T47D (cell line): Measurements from ENCODE around the gene GRM4.
"Not testable (repeated sequence)": the region's sequence is repeated elsewhere in the genome, so short reads cannot be mapped to it uniquely, and the experiment has no call there.

Experiments
- DNase-seq, 2 experiments: peaks; one replicate each; pipeline versions ENCODE4 v3.0.0 to v3.0.0-alpha.2; 2011 to 2012; ENCODE audit warnings: low read depth in 1 of 2, low spot score in 1 of 2
- JUND ChIP-seq: IDR thresholded peaks from 2 replicates; pipeline ENCODE4 v1.6.1; 2012; ENCODE audit warnings: low read depth
- in situ Hi-C: cut with HindIII; loops from 2 replicates; pipeline ENCODE4 v1.10.0; 2016; ENCODE audit warnings: low sequenced_read_pairs, low pct_unique_long_range_greater_than_20kb

Gene GRM4

GRCh38 chr6:34017106-34017805 lies 128.6 kb downstream of the GRM4 start:
- in situ Hi-C loops, result no loop called here
- no peak for TF ChIP-seq JUND
- DNase-seq, result no peak

GRCh38 chr6:34016573-34016972 lies 129.3 kb downstream of the GRM4 start:
- DNase-seq, in situ Hi-C loops: not testable (repeated sequence)

GRCh38 chr6:34015586-34015985 lies 130.3 kb downstream of the GRM4 start:
- no peak for TF ChIP-seq JUND
- DNase-seq, result no peak
- in situ Hi-C loops, result no loop called here

- no peak for TF ChIP-seq JUND
- in situ Hi-C loops, result no loop called here
- no peak for DNase-seq
These were observed 134.6 kb downstream of the GRM4 start for GRCh38 chr6:34011264-34011663.

GRCh38 chr6:34005901-34006531 lies 139.9 kb downstream of the GRM4 start:
- in situ Hi-C loops, result no loop called here
- no peak for TF ChIP-seq JUND
- DNase-seq, result no peak

GRCh38 chr6:34004706-34005105 lies 141.2 kb downstream of the GRM4 start:
- TF ChIP-seq JUND, result no peak
- in situ Hi-C loops, result no loop called here
- DNase-seq, result peak; percentile 43 to 76

- in situ Hi-C loops, result no loop called here
- TF ChIP-seq JUND, result no peak
- DNase-seq, result no peak
These were observed 141.9 kb downstream of the GRM4 start for GRCh38 chr6:34003962-34004361.

GRCh38 chr6:34001706-34002621 lies 143.9 kb downstream of the GRM4 start:
- DNase-seq, result no peak
- TF ChIP-seq JUND, result no peak
- in situ Hi-C loops, result no loop called here

- no peak for TF ChIP-seq JUND
- in situ Hi-C loops, result no loop called here
- no peak for DNase-seq
These were observed 145.6 kb downstream of the GRM4 start for GRCh38 chr6:34000281-34000680.

- TF ChIP-seq JUND, result no peak
- in situ Hi-C loops, result no loop called here
- no peak for DNase-seq
These were observed 146.3 kb downstream of the GRM4 start for GRCh38 chr6:33999567-33999966.

- DNase-seq, result no peak
- TF ChIP-seq JUND, result no peak
- in situ Hi-C loops, result no loop called here
These were observed 147.2 kb downstream of the GRM4 start for GRCh38 chr6:33998660-33999059.

GRCh38 chr6:33997265-33997664 lies 148.6 kb downstream of the GRM4 start:
- in situ Hi-C loops, result no loop called here
- DNase-seq, result no peak
- TF ChIP-seq JUND, result no peak

- in situ Hi-C loops, result no loop called here
- DNase-seq, result no peak
- TF ChIP-seq JUND, result no peak
These were observed 149.8 kb downstream of the GRM4 start for GRCh38 chr6:33996120-33996475.
